Neuronal stem cell (in vitro differentiated cells): ENCODE results near the gene DRD2.

Source experiments
- DNase-seq: peaks from one replicate; pipeline ENCODE4 v3.0.0-alpha.2; 2013; ENCODE audit warnings: low spot score
- H2AFZ ChIP-seq: one replicate; pipeline ENCODE4 v1.6.1; 2013; ENCODE audit warnings: mild to moderate bottlenecking, low read length, inconsistent platforms
- H2AK5ac ChIP-seq: 2 replicates; pipeline ENCODE4 v1.6.1; 2013; ENCODE audit warnings: low read depth, mild to moderate bottlenecking, inconsistent platforms, low read length, moderate library complexity, mixed read lengths
- H2BK120ac ChIP-seq: 2 replicates; pipeline ENCODE4 v1.6.1; 2013; ENCODE audit warnings: low read depth, mild to moderate bottlenecking, inconsistent platforms, low read length, moderate library complexity, mixed read lengths
- H2BK12ac ChIP-seq: one replicate; pipeline ENCODE4 v1.6.1; 2013; ENCODE audit warnings: low read length, inconsistent platforms
- H2BK15ac ChIP-seq: 2 replicates; pipeline ENCODE4 v1.6.1; 2013; ENCODE audit warnings: mild to moderate bottlenecking, low read length, inconsistent platforms, mixed read lengths
- H2BK5ac ChIP-seq: one replicate; pipeline ENCODE4 v1.6.1; 2013; ENCODE audit warnings: inconsistent platforms, mild to moderate bottlenecking, low read length, moderate library complexity
- H3K14ac ChIP-seq: one replicate; pipeline ENCODE4 v1.6.1; 2013; ENCODE audit warnings: low read length, inconsistent platforms
- H3K18ac ChIP-seq: 2 replicates; pipeline ENCODE4 v1.6.1; 2013; ENCODE audit warnings: low read length, inconsistent platforms
- H3K23ac ChIP-seq: 2 replicates; pipeline ENCODE4 v1.6.1; 2013; ENCODE audit warnings: low read depth, mild to moderate bottlenecking, mixed read lengths, low read length, inconsistent platforms; ENCODE audit not compliant: poor library complexity
- H3K27ac ChIP-seq: replicated peaks from 3 replicates; pipeline ENCODE4 v1.5.1; 2013; ENCODE audit warnings: low read length, inconsistent platforms
- H3K27me3 ChIP-seq, 3 experiments: 2 replicates each; pipeline ENCODE4 v1.6.1; 2013; ENCODE audit warnings: low read length in 3 of 3, mild to moderate bottlenecking in 2 of 3, inconsistent platforms in 1 of 3, low read depth in 1 of 3, mixed read lengths in 1 of 3, moderate library complexity in 1 of 3; ENCODE audit not compliant: control insufficient read depth in 3 of 3, insufficient read depth in 3 of 3
- H3K36me3 ChIP-seq, 2 donors: replicated peaks in 1 of 2; 2 replicates each; pipeline ENCODE4 v1.6.1; 2013; ENCODE audit warnings: low read length in 2 of 2; ENCODE audit not compliant: control insufficient read depth in 2 of 2, insufficient read depth in 2 of 2
- H3K4ac ChIP-seq: 2 replicates; pipeline ENCODE4 v1.6.1; 2013; ENCODE audit warnings: inconsistent platforms, mild to moderate bottlenecking, low read length, moderate library complexity
- H3K4me1 ChIP-seq, 2 donors: 1 replicate in 1 of 2; 2 replicates in 1 of 2; pipeline ENCODE4 v1.6.1; 2013; ENCODE audit warnings: low read length in 2 of 2, low read depth in 1 of 2; ENCODE audit not compliant: control insufficient read depth in 2 of 2, insufficient read depth in 1 of 2
- H3K4me2 ChIP-seq: one replicate; pipeline ENCODE4 v1.6.1; 2013; ENCODE audit warnings: mild to moderate bottlenecking, low read length, inconsistent platforms; ENCODE audit not compliant: insufficient read depth, poor library complexity, severe bottlenecking
- H3K4me3 ChIP-seq, 2 donors: 2 replicates each; pipeline ENCODE4 v1.5.1; 2013; ENCODE audit warnings: low read length in 2 of 2, mild to moderate bottlenecking in 2 of 2, inconsistent platforms in 1 of 2, moderate library complexity in 1 of 2
- H3K79me1 ChIP-seq: one replicate; pipeline ENCODE4 v1.6.1; 2013; ENCODE audit warnings: low read depth, mild to moderate bottlenecking, inconsistent platforms, low read length, moderate library complexity
- H3K9ac ChIP-seq: one replicate; pipeline ENCODE4 v1.6.1; 2013; ENCODE audit warnings: mild to moderate bottlenecking, low read depth, low read length, inconsistent platforms; ENCODE audit not compliant: poor library complexity
- H3K9me3 ChIP-seq, 2 donors: replicated peaks in 1 of 2; 2 replicates each; pipeline versions ENCODE3 to v1.6.1; 2013; ENCODE audit warnings: low read length in 2 of 2, mild to moderate bottlenecking in 2 of 2, inconsistent platforms in 1 of 2, low read depth in 1 of 2, mixed read lengths in 1 of 2, moderate library complexity in 1 of 2; ENCODE audit not compliant: control insufficient read depth in 2 of 2, insufficient read depth in 1 of 2
- H4K8ac ChIP-seq: one replicate; pipeline ENCODE4 v1.6.1; 2013; ENCODE audit warnings: low read depth, mild to moderate bottlenecking, inconsistent platforms, low read length, moderate library complexity
- H4K91ac ChIP-seq: one replicate; pipeline ENCODE4 v1.6.1; 2013; ENCODE audit warnings: low read length, low read depth, mild to moderate bottlenecking, inconsistent platforms; ENCODE audit not compliant: poor library complexity
- WGBS, 2 donors: extraction: QIAGEN DNeasy Blood & Tissue Kit; methylation state at CpG; one replicate each; pipeline ENCODE4 v1.1.7; 2013; ENCODE audit warnings: missing lambda C conversion rate in 2 of 2, mixed read lengths in 1 of 2; ENCODE audit not compliant: insufficient read length in 2 of 2, insufficient replicate concordance in 1 of 2; ENCODE audit errors: extremely low coverage in 2 of 2; 5-methylcytosine and 5-hydroxymethylcytosine counted together

DRD2 gene

DNA sequence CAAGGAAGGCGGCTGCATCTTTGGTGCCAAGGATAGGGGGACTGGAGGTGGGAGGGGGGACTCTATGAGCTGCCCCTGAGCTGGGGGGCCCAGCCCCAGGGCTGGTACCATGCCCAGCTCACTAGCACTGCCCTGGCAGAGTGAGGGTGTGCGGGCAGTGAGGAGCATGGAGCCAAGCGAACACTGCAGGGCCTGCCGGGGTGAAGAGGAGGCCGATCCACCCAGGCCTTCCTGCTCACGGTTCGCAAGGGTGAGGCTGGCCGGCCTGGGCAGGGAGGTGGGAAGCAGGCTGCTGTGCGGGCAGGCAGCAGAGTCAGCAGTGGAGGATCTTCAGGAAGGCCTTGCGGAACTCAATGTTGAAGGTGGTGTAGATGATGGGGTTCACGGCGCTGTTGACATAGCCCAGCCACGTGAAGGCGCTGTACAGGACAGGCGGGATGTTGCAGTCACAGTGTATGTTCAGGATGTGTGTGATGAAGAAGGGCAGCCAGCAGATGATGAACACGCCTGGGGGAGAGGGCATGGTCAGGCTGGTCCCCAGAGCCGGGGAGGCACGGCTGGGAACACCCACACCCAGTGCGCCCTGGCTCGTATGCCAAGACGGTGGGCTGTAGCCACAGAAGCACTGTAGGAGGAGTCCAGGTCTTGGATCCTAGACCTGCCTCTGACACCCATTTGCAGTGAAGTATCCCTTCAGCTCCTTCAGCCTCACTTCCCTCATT is 64.6 kb downstream of the DRD2 start:
- Histone ChIP-seq H3K4me1 (peaks cover 0 to 3% of the 10 kb centered on the region in 2 donors), H3K4ac (no peak overlapping the region), H3K79me1 (no peaks in the 10 kb centered on the region), H2BK15ac (no peak overlapping the region), H3K9me3 (no peaks in the 10 kb centered on the region), H2BK12ac (no peak overlapping the region), H3K9ac (no peak overlapping the region), H3K4me2 (no peak overlapping the region), H4K91ac (no peak overlapping the region), H3K27me3 (peaks cover 0 to 23% (median 0%) of the 10 kb centered on the region in 3 experiments), H2BK5ac (peak overlapping the region; percentile 11), H3K18ac (peak overlapping the region; percentile 15), H3K36me3 (no peaks in the 10 kb centered on the region), H3K27ac (no peak overlapping the region), H2AK5ac (no peak overlapping the region), H2AFZ (no peak overlapping the region), H4K8ac (no peak overlapping the region), H3K14ac (no peak overlapping the region), H2BK120ac (no peak overlapping the region), H3K4me3 (peak overlapping the region in 1 of 2 donors; percentile 13), H3K23ac (peak overlapping the region; percentile 82)
- DNase-seq: no peak
- WGBS, 2 donors: no CpG with 5 or more reads among the region's 21 CpGs

DNA sequence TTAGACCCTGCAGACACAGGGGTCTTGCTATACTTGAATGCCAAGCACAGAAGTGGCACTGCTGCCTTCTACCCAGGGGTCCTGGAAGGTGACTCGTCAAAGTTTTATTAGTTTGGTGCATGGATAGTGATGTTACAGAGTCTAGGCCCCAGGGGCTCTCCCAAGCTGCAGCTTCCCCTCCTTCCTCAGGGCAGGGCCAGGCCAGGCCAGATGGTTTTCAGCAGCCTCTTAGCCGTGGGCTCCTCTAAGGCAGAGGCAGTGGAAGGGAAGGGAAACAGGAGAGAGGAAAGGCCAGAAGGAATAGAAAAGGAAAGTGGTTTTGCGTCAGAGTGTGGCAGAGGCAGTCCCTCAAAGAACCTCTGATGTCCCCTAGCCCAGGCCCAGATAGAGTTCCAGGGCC is 65.7 kb downstream of the DRD2 start:
- peaks cover 0 to 31% (median 0%) of the 10 kb centered on the region in 3 experiments for H3K27me3 ChIP-seq
- DNase-seq: no peak
- peak overlapping the region; percentile 10 for H3K23ac ChIP-seq
- H4K91ac ChIP-seq: peak overlapping the region; percentile 28
- no peak overlapping the region for H3K4me3 ChIP-seq
- no peak overlapping the region for H2BK5ac ChIP-seq
- H3K79me1 ChIP-seq: no peaks in the 10 kb centered on the region
- H3K27ac ChIP-seq: no peak overlapping the region
- H4K8ac ChIP-seq: no peak overlapping the region
- H3K4ac ChIP-seq: no peak overlapping the region
- no CpG with 5 or more reads among the region's 3 CpGs for WGBS, 2 donors
- H2BK15ac ChIP-seq: no peak overlapping the region
- H3K18ac ChIP-seq: peak overlapping the region; percentile 16
- H3K4me1 ChIP-seq: peaks cover 0 to 3% of the 10 kb centered on the region in 2 donors
- H2AK5ac ChIP-seq: peak overlapping the region; percentile 18
- H3K4me2 ChIP-seq: no peak overlapping the region
- H3K14ac ChIP-seq: peak overlapping the region; percentile 4
- H2AFZ ChIP-seq: no peak overlapping the region
- no peaks in the 10 kb centered on the region for H3K36me3 ChIP-seq
- no peaks in the 10 kb centered on the region for H3K9me3 ChIP-seq
- H3K9ac ChIP-seq: no peak overlapping the region
- no peak overlapping the region for H2BK120ac ChIP-seq
- H2BK12ac ChIP-seq: no peak overlapping the region

GRCh38 chr11:113408887-113409286 is 66.3 kb downstream of the DRD2 start:
- Histone ChIP-seq H3K9ac (peak overlapping the region; percentile 63), H3K4me1 (peaks cover 0 to 3% of the 10 kb centered on the region in 2 donors), H3K4me2 (no peak overlapping the region), H3K14ac (no peak overlapping the region), H2AFZ (no peak overlapping the region), H3K4me3 (no peak overlapping the region), H2BK12ac (no peak overlapping the region), H3K27me3 (peaks cover 0 to 33% (median 0%) of the 10 kb centered on the region in 3 experiments), H3K4ac (no peak overlapping the region), H4K8ac (no peak overlapping the region), H4K91ac (peak overlapping the region; percentile 28), H2AK5ac (peak overlapping the region; percentile 18), H3K9me3 (no peaks in the 10 kb centered on the region), H3K27ac (no peak overlapping the region), H3K18ac (peak overlapping the region; percentile 11), H2BK15ac (no peak overlapping the region), H3K79me1 (no peaks in the 10 kb centered on the region), H2BK5ac (no peak overlapping the region), H2BK120ac (no peak overlapping the region), H3K36me3 (no peaks in the 10 kb centered on the region), H3K23ac (no peak overlapping the region)
- no CpG with 5 or more reads among the region's 9 CpGs for WGBS, 2 donors
- no peak for DNase-seq

DNA sequence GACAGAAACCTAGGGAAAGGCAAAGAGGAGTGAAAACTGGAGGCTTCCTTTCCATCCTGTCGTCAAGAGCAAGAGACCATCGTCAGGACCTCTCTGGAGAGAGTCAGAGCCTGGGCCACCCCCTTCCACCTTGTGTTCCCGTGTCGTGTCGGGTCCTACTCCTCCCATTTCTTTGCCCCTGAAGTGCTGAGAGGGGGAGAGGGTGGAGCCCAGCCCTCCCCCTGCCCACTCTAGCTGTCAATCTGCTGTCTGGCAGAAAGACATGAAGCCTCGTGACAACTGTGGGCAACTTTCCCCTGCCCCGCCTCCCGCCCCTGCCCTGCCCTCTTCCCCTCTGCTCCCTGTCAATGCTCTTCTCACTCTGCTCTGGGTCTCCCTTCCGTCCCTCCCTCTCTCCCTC is 67.0 kb downstream of the DRD2 start:
- no peak overlapping the region for H3K18ac ChIP-seq
- no peaks in the 10 kb centered on the region for H3K36me3 ChIP-seq
- DNase-seq: no peak
- WGBS, 2 donors: no CpG with 5 or more reads among the region's 9 CpGs
- H4K91ac ChIP-seq: no peak overlapping the region
- no peak overlapping the region for H2AK5ac ChIP-seq
- peaks cover 0 to 37% (median 0%) of the 10 kb centered on the region in 3 experiments for H3K27me3 ChIP-seq
- no peaks in the 10 kb centered on the region for H3K9me3 ChIP-seq
- no peak overlapping the region for H2BK15ac ChIP-seq
- H3K23ac ChIP-seq: no peak overlapping the region
- H3K14ac ChIP-seq: no peak overlapping the region
- no peak overlapping the region for H4K8ac ChIP-seq
- no peak overlapping the region for H2AFZ ChIP-seq
- H3K4me1 ChIP-seq: peaks cover 0 to 3% of the 10 kb centered on the region in 2 donors
- H2BK120ac ChIP-seq: no peak overlapping the region
- no peak overlapping the region for H2BK5ac ChIP-seq
- no peak overlapping the region for H3K27ac ChIP-seq
- no peak overlapping the region for H3K4me3 ChIP-seq
- H3K4me2 ChIP-seq: no peak overlapping the region
- no peak overlapping the region for H3K4ac ChIP-seq
- no peaks in the 10 kb centered on the region for H3K79me1 ChIP-seq
- no peak overlapping the region for H3K9ac ChIP-seq
- no peak overlapping the region for H2BK12ac ChIP-seq
